Upper lobe of left lung (tissue), 4 donors: ENCODE results near the gene PRR22.

ENCODE experiments used
- CTCF ChIP-seq, 6 experiments: fragments of 450-650 bp in 4 of 6; fragments of 200-600 bp in 2 of 6; sonication (generic) in 2 of 6; IDR thresholded peaks; one replicate each; pipeline ENCODE4 v1.5.1; 2016 to 2019; ENCODE audit warnings: antibody characterized with exemption in 6 of 6
- POLR2A ChIP-seq, 4 donors: fragments of 450-650 bp; IDR thresholded peaks; one replicate each; pipeline ENCODE4 v1.5.1; 2016 to 2017; ENCODE audit warnings: antibody characterized with exemption in 4 of 4, mild to moderate bottlenecking in 2 of 4
- POLR2AphosphoS5 ChIP-seq, 2 donors: sonication (generic); formaldehyde crosslinking; IDR thresholded peaks; one replicate each; pipeline ENCODE4 v1.5.1; 2017; ENCODE audit warnings: antibody characterized with exemption in 2 of 2

- no peak for TF ChIP-seq CTCF (IDR thresholded peaks at IDR 0.05)
- TF ChIP-seq POLR2A (IDR thresholded peaks at IDR 0.05), result no peak
- no peak for TF ChIP-seq POLR2AphosphoS5 (IDR thresholded peaks at IDR 0.05)
These were observed 36.2 kb upstream of the PRR22 start for GRCh38 chr19:5820785-5821184.
